GM18873 (cell line): ENCODE results near the gene UNC50.
"Not testable (repeated sequence)": the region's sequence is repeated elsewhere in the genome, so short reads cannot be mapped to it uniquely, and the experiment has no call there.

ENCODE experiments used
- ATAC-seq: cut with Tn5 transposase; IDR thresholded peaks from one replicate; pipeline ENCODE4 v1.9.1; 2021; ENCODE audit warnings: mild to moderate bottlenecking, moderate library complexity, moderate number of reproducible peaks; ENCODE audit not compliant: unreplicated experiment, low FRiP score

UNC50 gene

DNA sequence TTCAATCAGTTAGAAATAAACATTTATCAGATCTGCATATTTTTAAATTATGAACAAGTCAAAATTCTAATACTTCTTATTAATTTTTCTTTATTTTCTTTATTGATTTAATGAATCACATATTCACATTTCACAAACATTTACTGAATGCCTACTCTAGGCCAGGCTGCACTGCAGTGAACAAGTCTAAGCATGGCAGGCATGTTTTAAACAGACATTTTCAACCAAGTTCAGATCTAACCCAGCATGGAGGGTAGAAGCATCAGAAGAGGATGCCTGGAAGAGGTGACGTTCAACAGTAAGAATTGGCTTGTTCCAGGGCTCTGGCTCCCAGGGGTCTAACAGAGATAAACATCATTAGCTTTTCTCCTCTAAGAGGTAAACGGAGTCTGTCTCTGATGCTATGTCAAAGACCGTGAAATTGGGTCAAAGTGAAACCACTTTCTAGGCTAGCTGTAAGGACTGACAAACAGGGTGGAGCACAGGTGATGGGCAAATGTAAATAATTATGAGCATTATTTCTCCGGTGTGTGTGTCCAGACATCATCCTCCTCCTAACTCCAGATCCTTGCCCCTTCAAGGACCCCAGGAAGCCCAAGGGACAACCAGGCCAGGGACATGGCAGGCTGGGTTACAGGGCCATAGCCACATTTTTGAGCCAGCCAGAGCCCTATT, 50.6 kb downstream of the UNC50 start:
- no peak for ATAC-seq

DNA sequence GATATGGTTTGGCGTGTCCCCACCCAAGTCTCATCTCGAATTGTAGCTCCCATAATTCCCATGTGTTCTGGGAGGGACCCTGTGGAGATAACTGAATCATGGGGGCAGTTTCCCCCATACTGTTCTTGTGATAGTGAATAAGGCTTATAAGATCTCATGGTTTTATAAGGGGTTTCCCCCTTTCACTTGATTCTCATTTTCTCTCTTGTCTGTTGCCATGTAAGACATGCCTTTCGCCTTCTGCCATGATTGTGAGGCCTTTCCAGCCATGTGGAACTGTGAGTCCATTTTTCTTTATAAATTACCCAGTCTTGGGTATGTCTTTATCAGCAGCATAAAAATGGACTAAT, 51.1 kb downstream of the UNC50 start:
- not testable (repeated sequence) for ATAC-seq

GRCh38 chr2:98663511-98664090, 55.2 kb downstream of the UNC50 start:
- ATAC-seq, result no peak

GRCh38 chr2:98664323-98664722, 55.9 kb downstream of the UNC50 start:
- no peak for ATAC-seq

- no peak for ATAC-seq
Observed at GRCh38 chr2:98665677-98666076, 57.3 kb downstream of the UNC50 start.
